GM23338 (cell line): ENCODE measurements around the gene PLD6. TPM values are rescaled to one million over a fixed set of nuclear protein-coding genes. Genes with fewer than 3 reads are reported as not detected.

Experiments used
- ATAC-seq: fragments of 200-7000 bp; cut with Tn5 transposase; 3 replicates; pipeline ENCODE4 v1.9.1; 2020
- DNase-seq: peaks from one replicate; pipeline ENCODE4 v3.0.0-alpha.2; 2015; ENCODE audit warnings: low spot score
- H2AFZ ChIP-seq: fragments of 200-600 bp; sonication (generic); 2 replicates; pipeline ENCODE4 v1.8.0; 2016; ENCODE audit warnings: antibody characterized with exemption, mild to moderate bottlenecking, moderate library complexity
- H3F3A ChIP-seq: fragments of 200-600 bp; sonication (generic); replicated peaks from 2 replicates; pipeline ENCODE4 v1.8.0; 2017; ENCODE audit warnings: antibody characterized with exemption, mixed run types, low read depth
- H3K27ac ChIP-seq: fragments of 200-600 bp; sonication (generic); 2 replicates; pipeline ENCODE4 v1.6.1; 2016; ENCODE audit warnings: low read depth
- H3K27me3 ChIP-seq: fragments of 200-600 bp; sonication (generic); 2 replicates; pipeline ENCODE4 v1.8.0; 2016; ENCODE audit warnings: mild to moderate bottlenecking, mixed run types, moderate library complexity; ENCODE audit not compliant: insufficient read depth
- H3K36me3 ChIP-seq: fragments of 200-600 bp; sonication (generic); 2 replicates; pipeline ENCODE4 v1.8.0; 2016; ENCODE audit warnings: mild to moderate bottlenecking; ENCODE audit not compliant: insufficient read depth
- H3K4me1 ChIP-seq: fragments of 200-600 bp; sonication (generic); 2 replicates; pipeline ENCODE4 v1.8.0; 2016; ENCODE audit warnings: mild to moderate bottlenecking, moderate library complexity; ENCODE audit not compliant: insufficient read depth
- H3K4me2 ChIP-seq: fragments of 200-600 bp; sonication (generic); 2 replicates; pipeline ENCODE4 v1.7.1; 2017; ENCODE audit warnings: mixed run types
- H3K4me3 ChIP-seq: fragments of 200-600 bp; sonication (generic); 2 replicates; pipeline ENCODE4 v1.6.1; 2016; ENCODE audit warnings: mixed run types
- H3K79me2 ChIP-seq: fragments of 200-600 bp; sonication (generic); replicated peaks from 2 replicates; pipeline ENCODE4 v1.8.0; 2017; ENCODE audit warnings: mild to moderate bottlenecking; ENCODE audit not compliant: insufficient read depth
- H3K9me2 ChIP-seq: fragments of 200-600 bp; sonication (generic); 2 replicates; pipeline ENCODE4 v1.8.0; 2017; ENCODE audit not compliant: insufficient read depth
- H4K20me1 ChIP-seq: fragments of 200-600 bp; sonication (generic); replicated peaks from 2 replicates; pipeline ENCODE4 v1.8.0; 2017; ENCODE audit warnings: mild to moderate bottlenecking; ENCODE audit not compliant: insufficient read depth
- H3K27ac Mint-ChIP-seq: 2 replicates; pipeline ENCODE4 v1.8.0; 2020; ENCODE audit warnings: inconsistent platforms, mild to moderate bottlenecking, moderate library complexity, mixed read lengths
- H3K27me3 Mint-ChIP-seq: 3 replicates; pipeline ENCODE4 v1.8.0; 2022; ENCODE audit warnings: low read depth, mild to moderate bottlenecking, moderate library complexity, mixed read lengths, inconsistent platforms; ENCODE audit not compliant: insufficient read depth, poor library complexity
- H3K36me3 Mint-ChIP-seq: 3 replicates; pipeline ENCODE4 v1.8.0; 2021; ENCODE audit warnings: low read depth, mild to moderate bottlenecking, inconsistent platforms, moderate library complexity, mixed read lengths
- H3K4me1 Mint-ChIP-seq: 3 replicates; pipeline ENCODE4 v1.8.0; 2020; ENCODE audit warnings: mild to moderate bottlenecking, inconsistent platforms, mixed read lengths
- H3K4me3 Mint-ChIP-seq: 3 replicates; pipeline ENCODE4 v1.8.0; 2021; ENCODE audit warnings: moderate library complexity, mild to moderate bottlenecking, inconsistent platforms, mixed read lengths
- H3K9me3 Mint-ChIP-seq: 3 replicates; pipeline ENCODE4 v1.8.0; 2020; ENCODE audit warnings: moderate library complexity, mild to moderate bottlenecking, inconsistent platforms, mixed read lengths
- CTCF ChIP-seq, 2 experiments: fragments of 200-600 bp in 1 of 2; sonication (generic) in 1 of 2; conservative IDR thresholded peaks; 2 replicates each; pipeline versions ENCODE4 v1.5.1 to v1.6.1; 2016 to 2017; ENCODE audit warnings: antibody characterized with exemption in 2 of 2, low read depth in 2 of 2, mild to moderate bottlenecking in 2 of 2, moderate library complexity in 1 of 2
- ETS1 ChIP-seq: IDR thresholded peaks from 2 replicates; pipeline ENCODE4 v1.6.1; 2016; ENCODE audit warnings: antibody characterized with exemption
- EZH2 ChIP-seq: fragments of 200-600 bp; sonication (generic); IDR thresholded peaks from one replicate; pipeline ENCODE4 v1.8.0; 2017; ENCODE audit warnings: antibody characterized with exemption, mild to moderate bottlenecking, low read depth; ENCODE audit not compliant: unreplicated experiment
- NANOG ChIP-seq: IDR thresholded peaks from 2 replicates; pipeline ENCODE4 v1.6.1; 2016; ENCODE audit warnings: antibody characterized with exemption, borderline replicate concordance
- REST ChIP-seq: IDR thresholded peaks from one replicate; pipeline ENCODE4 v1.6.1; 2018; ENCODE audit warnings: antibody characterized with exemption; ENCODE audit not compliant: unreplicated experiment
- STAT1 ChIP-seq: IDR thresholded peaks from one replicate; pipeline ENCODE4 v1.6.1; 2016; ENCODE audit warnings: antibody characterized with exemption; ENCODE audit not compliant: unreplicated experiment
- ZNF114 ChIP-seq: fragments of 250-450 bp; sonication (Bioruptor Pico); IDR thresholded peaks from 2 replicates; pipeline ENCODE4 v1.5.0; 2020; ENCODE audit warnings: mild to moderate bottlenecking, moderate library complexity
- ZNF331 ChIP-seq: fragments of 250-450 bp; sonication (Bioruptor Pico); IDR thresholded peaks from 2 replicates; pipeline ENCODE4 v1.5.0; 2020; ENCODE audit warnings: low read depth, mild to moderate bottlenecking, moderate library complexity
- ZNF462 ChIP-seq: fragments of 250-450 bp; sonication (Bioruptor Pico); IDR thresholded peaks from 2 replicates; pipeline ENCODE4 v1.5.0; 2020; ENCODE audit warnings: mild to moderate bottlenecking, moderate library complexity
- polyA plus RNA-seq: library from polyadenylated mRNA; unstranded; fragments of >200 nt; fragmentation: Nextera tagmentation; extraction: Ambion mirVana; gene quantifications from 2 replicates; pipeline ENCODE4 v1.2.1, GENCODE V29; 2016
- total RNA-seq: library from RNA; depleted of rRNA; stranded (reverse); fragments of >200 nt; shearing (Covaris generic); gene quantifications from 2 replicates; pipeline ENCODE4 v1.2.3, GENCODE V29; 2014

Gene PLD6
- total and polyA plus RNA-seq, 2 experiments from 2014 or later, result not detected

GRCh38 chr17:17154556-17154955 is 51.6 kb downstream of the PLD6 start:
- H3K4me1 ChIP-seq, result no peaks in the 10 kb centered on the region
- no peak overlapping the region for H3K27ac Mint-ChIP-seq
- H3K79me2 ChIP-seq, result no peaks in the 10 kb centered on the region
- H3K27me3 ChIP-seq, result no peaks in the 10 kb centered on the region
- no peak overlapping the region for H2AFZ ChIP-seq
- no peak overlapping the region for H3K4me3 ChIP-seq
- no peak for DNase-seq
- ATAC-seq, result no peak
- H3K36me3 ChIP-seq, result no peaks in the 10 kb centered on the region; the same call in 1 of the 2 replicates
- no peaks in the 10 kb centered on the region for H3K9me2 ChIP-seq
- H3K4me3 Mint-ChIP-seq, result no peak overlapping the region; the same call in 2 of the 3 replicates
- no peak for TF ChIP-seq EZH2
- no peak for TF ChIP-seq ZNF331
- TF ChIP-seq ETS1, result no peak
- no peak for TF ChIP-seq STAT1
- TF ChIP-seq CTCF (conservative IDR thresholded peaks at IDR 0.05; ENCODE audit: low read depth in 2 of 2), result no peak
- TF ChIP-seq ZNF462, result no peak
- no peak for TF ChIP-seq NANOG
- no peak for TF ChIP-seq ZNF114 (CRISPR knock-in tag)
- TF ChIP-seq REST, result no peak
- no peak overlapping the region for H3K27ac ChIP-seq
- no peaks in the 10 kb centered on the region; the same call in 1 of the 2 replicates for H4K20me1 ChIP-seq
- no peaks in the 10 kb centered on the region for H3K9me3 Mint-ChIP-seq
- no peaks in the 10 kb centered on the region for H3K27me3 Mint-ChIP-seq
- H3K4me1 Mint-ChIP-seq, result no peaks in the 10 kb centered on the region
- no peaks in the 10 kb centered on the region for H3F3A ChIP-seq
- H3K4me2 ChIP-seq, result no peak overlapping the region
- H3K36me3 Mint-ChIP-seq, result peaks cover 37% of the 10 kb centered on the region
